A549 (cell line): ENCODE results near the gene KLRC3. TPM values are rescaled to one million over a fixed set of nuclear protein-coding genes. Genes with fewer than 3 reads are reported as not detected.

Experiments used
- ATAC-seq, 2 experiments: fragments of 200-7000 bp in 1 of 2; fragments of >200 bp in 1 of 2; cut with Nextera tagmentation in 1 of 2; cut with Tn5 transposase in 1 of 2; 3 replicates each; pipeline versions ENCODE4 v1.8.0 to v1.9.1; 2018 to 2020; ENCODE audit warnings: mild to moderate bottlenecking in 1 of 2, moderate library complexity in 1 of 2
- CTCF ChIA-PET: fragments of 300-600 bp; sonication (Branson Sonifier 250); formaldehyde crosslinking; extraction: SDS; loops from one replicate; lab custom pipeline; 2021; ENCODE audit warnings: antibody characterized with exemption, inconsistent platforms; lab: Yijun Ruan, JAX
- POLR2A ChIA-PET: fragments of 350-600 bp; formaldehyde crosslinking; extraction: SDS; loops from one replicate; lab custom pipeline; 2021; ENCODE audit warnings: antibody characterized with exemption, inconsistent platforms; lab: Yijun Ruan, JAX
- DNase-seq, 2 experiments: peaks; one replicate each; pipeline versions ENCODE4 v3.0.0 to v3.0.0-alpha.2; 2011 to 2016; ENCODE audit warnings: low read depth in 1 of 2, low spot score in 1 of 2
- FAIRE-seq: peaks from 2 replicates; lab custom pipeline; 2011; peaks lifted over from hg19 to GRCh38; lab: Jason Lieb, UNC
- H3K27ac ChIP-seq, 2 experiments: fragments of >200 bp; sonication (Bioruptor Twin); formaldehyde crosslinking; 3 replicates each; pipeline ENCODE4 v1.5.1; 2016 to 2017
- H3K4me1 ChIP-seq: fragments of >200 bp; sonication (Bioruptor Twin); formaldehyde crosslinking; 3 replicates; pipeline ENCODE4 v1.6.1; 2016
- H3K4me2 ChIP-seq: fragments of >200 bp; sonication (Bioruptor Twin); formaldehyde crosslinking; 3 replicates; pipeline ENCODE4 v1.6.1; 2016
- H3K4me3 ChIP-seq: fragments of >200 bp; sonication (Bioruptor Twin); formaldehyde crosslinking; 3 replicates; pipeline ENCODE4 v1.5.1; 2016
- H3K9me3 ChIP-seq: fragments of >200 bp; sonication (Bioruptor Twin); formaldehyde crosslinking; 3 replicates; pipeline ENCODE4 v1.6.1; 2016
- BHLHE40 ChIP-seq: IDR thresholded peaks from 2 replicates; pipeline ENCODE4 v1.6.1; 2012; ENCODE audit warnings: low read depth, low read length, inconsistent platforms
- CEBPB ChIP-seq, 2 experiments: fragments of >200 bp in 1 of 2; sonication (Bioruptor Twin) in 1 of 2; formaldehyde crosslinking in 1 of 2; IDR thresholded peaks; 2 replicates each; pipeline ENCODE4 v1.6.1; 2012 to 2016
- CHD2 ChIP-seq: fragments of 150-350 bp; IDR thresholded peaks from 2 replicates; pipeline ENCODE4 v1.6.1; 2014; ENCODE audit warnings: low read length; ENCODE audit not compliant: partially characterized antibody
- CTCF ChIP-seq: fragments of >200 bp; sonication (Bioruptor Twin); formaldehyde crosslinking; IDR thresholded peaks from 3 replicates; pipeline ENCODE4 v1.5.1; 2016
- EHMT2 ChIP-seq: fragments of 200-600 bp; sonication (generic); IDR thresholded peaks from 2 replicates; pipeline ENCODE4 v1.6.1; 2016; ENCODE audit warnings: antibody characterized with exemption, low read depth, mild to moderate bottlenecking, moderate library complexity
- ELK1 ChIP-seq: fragments of 150-350 bp; IDR thresholded peaks from 2 replicates; pipeline ENCODE4 v1.6.1; 2014; ENCODE audit warnings: low read depth, mild to moderate bottlenecking, low read length
- ESRRA ChIP-seq: fragments of 150-350 bp; IDR thresholded peaks from 2 replicates; pipeline ENCODE4 v1.6.1; 2014; ENCODE audit warnings: mild to moderate bottlenecking, low read length, borderline replicate concordance
- FOSL2 ChIP-seq, 2 experiments: fragments of 450-650 bp in 1 of 2; fragments of >200 bp in 1 of 2; sonication (Bioruptor Twin) in 1 of 2; formaldehyde crosslinking; IDR thresholded peaks; 2 replicates each; pipeline versions ENCODE4 v1.5.0 to v1.6.1; 2016 to 2020; ENCODE audit warnings: mild to moderate bottlenecking in 1 of 2, moderate library complexity in 1 of 2
- HOXA7 ChIP-seq: fragments of 250-450 bp; sonication (Bioruptor Pico); IDR thresholded peaks from 2 replicates; pipeline ENCODE4 v1.5.0; 2020; ENCODE audit warnings: mild to moderate bottlenecking, moderate library complexity
- HOXB13 ChIP-seq: fragments of 250-450 bp; sonication (Bioruptor Pico); IDR thresholded peaks from 2 replicates; pipeline ENCODE4 v1.5.0; 2020; ENCODE audit warnings: low read depth, mild to moderate bottlenecking, moderate library complexity
- KDM1A ChIP-seq: fragments of 200-600 bp; sonication (generic); IDR thresholded peaks from 2 replicates; pipeline ENCODE4 v1.6.1; 2016; ENCODE audit warnings: low read depth, mild to moderate bottlenecking
- MYC ChIP-seq: IDR thresholded peaks from 2 replicates; pipeline ENCODE4 v1.6.1; 2012; ENCODE audit warnings: mild to moderate bottlenecking, inconsistent platforms, low read length, improper control_type of control experiment, borderline replicate concordance
- NR3C1 ChIP-seq: fragments of >200 bp; sonication (Bioruptor Twin); formaldehyde crosslinking; IDR thresholded peaks from 3 replicates; pipeline ENCODE4 v1.6.1; 2017
- RCOR1 ChIP-seq: fragments of 150-350 bp; IDR thresholded peaks from 2 replicates; pipeline ENCODE4 v1.6.1; 2014; ENCODE audit warnings: antibody characterized with exemption, low read length, low read depth
- REST ChIP-seq: fragments of 200-600 bp; sonication (generic); IDR thresholded peaks from 2 replicates; pipeline ENCODE4 v1.6.1; 2016; ENCODE audit warnings: antibody characterized with exemption, mild to moderate bottlenecking, moderate library complexity
- RFX5 ChIP-seq: fragments of 450-650 bp; IDR thresholded peaks from 2 replicates; pipeline ENCODE4 v1.7.1; 2014; ENCODE audit warnings: antibody characterized with exemption, mild to moderate bottlenecking, moderate library complexity
- RNF2 ChIP-seq: fragments of 200-600 bp; sonication (generic); IDR thresholded peaks from 2 replicates; pipeline ENCODE4 v1.6.1; 2016; ENCODE audit warnings: low read depth, mild to moderate bottlenecking, antibody characterized with exemption, moderate library complexity, borderline replicate concordance
- ZC3H11A ChIP-seq: fragments of 450-650 bp; IDR thresholded peaks from 2 replicates; pipeline ENCODE4 v1.6.1; 2014; ENCODE audit warnings: antibody characterized with exemption, mild to moderate bottlenecking
- ZFP36 ChIP-seq: fragments of 450-650 bp; IDR thresholded peaks from 2 replicates; pipeline ENCODE4 v1.6.1; 2014; ENCODE audit warnings: borderline replicate concordance; ENCODE audit not compliant: partially characterized antibody
- WGBS: methylation state at CpG from one replicate; pipeline ENCODE4 v1.1.6; 2017; ENCODE audit errors: missing lambda C conversion rate; 5-methylcytosine and 5-hydroxymethylcytosine counted together
- polyA plus RNA-seq, 4 experiments: library from polyadenylated mRNA; depleted of rRNA in 3 of 4; stranded (reverse); fragments of >200 nt; fragmentation: RNase III in 1 of 4; extraction: RNeasy Plus Mini Kit Qiagen cat#74134 plus additional on column Dnase treatment in 1 of 4; gene quantifications; 2 replicates in 3 of 4; 3 replicates in 1 of 4; pipeline ENCODE4 v1.2.3, GENCODE V29; 2011 to 2017
- TF ChIP-seq, protein P1 (sequence below): IDR thresholded peaks from 2 replicates; pipeline ENCODE4 v1.6.1; 2012

Gene KLRC3
- polyA plus RNA-seq, 2 of the 4 experiments (the other 2 are of a cell fraction), result 0.10 TPM; not detected in 1

DNA sequence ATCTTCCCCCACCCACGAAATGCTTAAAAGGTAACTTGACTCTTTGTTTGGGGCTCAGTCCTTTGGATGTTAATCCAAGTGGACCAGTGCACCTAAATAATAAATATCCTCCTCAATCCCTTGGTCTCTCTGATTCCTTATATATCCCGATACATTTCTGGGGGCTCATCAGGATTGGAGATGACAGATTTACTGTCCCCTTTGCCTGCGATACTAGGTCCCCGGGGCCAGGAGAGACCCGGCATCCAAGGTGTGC, 56.8 kb downstream of the KLRC3 start (continued):
- TF ChIP-seq RCOR1 (no peak), NR3C1 (no peak), KDM1A (no peak), REST (no peak), RNF2 (no peak)

GRCh38 chr12:10362828-10363657, 57.4 kb downstream of the KLRC3 start:
- TF ChIP-seq NR3C1, result no peak
- no peak for TF ChIP-seq CHD2
- no peak for TF ChIP-seq ESRRA
- no peak for TF ChIP-seq RNF2
- TF ChIP-seq, protein P1, sequence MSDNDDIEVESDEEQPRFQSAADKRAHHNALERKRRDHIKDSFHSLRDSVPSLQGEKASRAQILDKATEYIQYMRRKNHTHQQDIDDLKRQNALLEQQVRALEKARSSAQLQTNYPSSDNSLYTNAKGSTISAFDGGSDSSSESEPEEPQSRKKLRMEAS, result no peak
- no peak for TF ChIP-seq ZFP36
- no peak for TF ChIP-seq BHLHE40
- TF ChIP-seq FOSL2 (IDR thresholded peaks at IDR 0.05), result no peak
- no peak for TF ChIP-seq FOSL2 (CRISPR knock-in tag; IDR thresholded peaks at IDR 0.05)
- TF ChIP-seq ZC3H11A, result no peak
- TF ChIP-seq RFX5, result no peak
- no peak for TF ChIP-seq KDM1A
- TF ChIP-seq HOXB13 (CRISPR knock-in tag), result no peak
- no peak for TF ChIP-seq EHMT2
- TF ChIP-seq ELK1, result no peak
- TF ChIP-seq MYC, result no peak
- no peak for TF ChIP-seq HOXA7 (CRISPR knock-in tag)
- TF ChIP-seq, all 56 proteins: peak for 0
- ChIA-PET CTCF (no interaction called here), POLR2A (no interaction called here)
- no peak overlapping the region for H3K4me2 ChIP-seq
- no peak for ATAC-seq
- H3K27ac ChIP-seq, result no peak overlapping the region
- H3K9me3 ChIP-seq, result no peaks in the 10 kb centered on the region
- no peak for FAIRE-seq
- WGBS, result 90% methylated on average over 9 of the region's 9 CpGs
- no peak for DNase-seq
- H3K4me3 ChIP-seq, result no peak overlapping the region
- H3K4me1 ChIP-seq, result peaks cover 15% of the 10 kb centered on the region; the same call in 2 of the 3 replicates

GRCh38 chr12:10362325-10362724, 58.1 kb downstream of the KLRC3 start:
- no peak overlapping the region for H3K4me2 ChIP-seq
- ATAC-seq (no peak), DNase-seq (no peak), FAIRE-seq (no peak)
- POLR2A ChIA-PET, result no interaction called here
- TF ChIP-seq ZC3H11A (no peak), HOXB13 (CRISPR knock-in tag) (no peak), CTCF (no peak), RCOR1 (no peak), CEBPB (IDR thresholded peaks at IDR 0.05) (no peak)
- H3K4me3 ChIP-seq, result no peak overlapping the region
- CTCF ChIA-PET, result no interaction called here
- no peaks in the 10 kb centered on the region for H3K9me3 ChIP-seq
- no peak overlapping the region for H3K27ac ChIP-seq
- WGBS, result 60% methylated on average over 3 of the region's 3 CpGs
- H3K4me1 ChIP-seq, result peaks cover 15% of the 10 kb centered on the region; the same call in 2 of the 3 replicates
